Type B pancreatic cell (in vitro differentiated cells): ENCODE results near the gene MCM5. TPM values are rescaled to one million over a fixed set of nuclear protein-coding genes. Genes with fewer than 3 reads are reported as not detected.

ENCODE experiments used
- DNase-seq: peaks from one replicate; pipeline ENCODE4 v3.0.0; 2021; ENCODE audit warnings: mixed read lengths; ENCODE audit not compliant: unreplicated experiment; ENCODE audit errors: extremely low spot score
- H3K27ac Mint-ChIP-seq: 2 replicates; pipeline ENCODE4 v1.8.0; 2021; ENCODE audit warnings: mild to moderate bottlenecking, mixed read lengths
- H3K27me3 Mint-ChIP-seq: 2 replicates; pipeline ENCODE4 v1.8.0; 2021; ENCODE audit warnings: mixed read lengths
- H3K36me3 Mint-ChIP-seq: 2 replicates; pipeline ENCODE4 v1.8.0; 2021; ENCODE audit warnings: mixed read lengths
- H3K4me1 Mint-ChIP-seq: one replicate; pipeline ENCODE4 v1.8.0; 2021; ENCODE audit warnings: mixed read lengths; ENCODE audit not compliant: unreplicated experiment
- H3K4me3 Mint-ChIP-seq: 2 replicates; pipeline ENCODE4 v1.8.0; 2021; ENCODE audit warnings: mild to moderate bottlenecking, mixed read lengths
- H3K9me3 Mint-ChIP-seq: 2 replicates; pipeline ENCODE4 v1.8.0; 2021; ENCODE audit warnings: mixed read lengths
- CTCF ChIP-seq: fragments of 200-600 bp; sonication (generic); conservative IDR thresholded peaks from 2 replicates; pipeline ENCODE4 v1.5.0; 2021; ENCODE audit warnings: antibody characterized with exemption, mild to moderate bottlenecking
- total RNA-seq: library from RNA; stranded (reverse); gene quantifications from 2 replicates; pipeline ENCODE4 v1.2.1, GENCODE V29; 2021; ENCODE audit warnings: low replicate concordance

MCM5 gene
- total RNA-seq, 1 donor from 2014 or later = 98.0 TPM

- no peak overlapping the region for H3K27ac Mint-ChIP-seq
Measured at GRCh38 chr22:35430897-35431322, 31.0 kb downstream of the MCM5 start.

GRCh38 chr22:35431483-35432227 lies 31.7 kb downstream of the MCM5 start:
- TF ChIP-seq CTCF = no peak

More at GRCh38 chr22:35430897-35431322, 31.0 kb downstream of the MCM5 start:
- peaks cover 8% of the 10 kb centered on the region for H3K4me1 Mint-ChIP-seq
- peak; percentile 98 for TF ChIP-seq CTCF
- no peaks in the 10 kb centered on the region for H3K27me3 Mint-ChIP-seq
- DNase-seq = peak; percentile 87
- H3K36me3 Mint-ChIP-seq = peaks cover 17% of the 10 kb centered on the region
- no peak overlapping the region for H3K4me3 Mint-ChIP-seq
- no peaks in the 10 kb centered on the region for H3K9me3 Mint-ChIP-seq

GRCh38 chr22:35432228-35432905 lies 32.4 kb downstream of the MCM5 start:
- Mint-ChIP-seq H3K27ac (no peak overlapping the region), H3K9me3 (no peaks in the 10 kb centered on the region), H3K4me1 (no peaks in the 10 kb centered on the region), H3K4me3 (no peak overlapping the region), H3K27me3 (no peaks in the 10 kb centered on the region), H3K36me3 (peaks cover 17% of the 10 kb centered on the region)
- no peak for DNase-seq
- TF ChIP-seq CTCF = no peak

More at GRCh38 chr22:35431483-35432227, 31.7 kb downstream of the MCM5 start:
- Mint-ChIP-seq H3K27me3 (no peaks in the 10 kb centered on the region), H3K27ac (no peak overlapping the region), H3K4me1 (peaks cover 6% of the 10 kb centered on the region), H3K4me3 (no peak overlapping the region), H3K9me3 (no peaks in the 10 kb centered on the region), H3K36me3 (peaks cover 17% of the 10 kb centered on the region)
- DNase-seq = no peak

DNA sequence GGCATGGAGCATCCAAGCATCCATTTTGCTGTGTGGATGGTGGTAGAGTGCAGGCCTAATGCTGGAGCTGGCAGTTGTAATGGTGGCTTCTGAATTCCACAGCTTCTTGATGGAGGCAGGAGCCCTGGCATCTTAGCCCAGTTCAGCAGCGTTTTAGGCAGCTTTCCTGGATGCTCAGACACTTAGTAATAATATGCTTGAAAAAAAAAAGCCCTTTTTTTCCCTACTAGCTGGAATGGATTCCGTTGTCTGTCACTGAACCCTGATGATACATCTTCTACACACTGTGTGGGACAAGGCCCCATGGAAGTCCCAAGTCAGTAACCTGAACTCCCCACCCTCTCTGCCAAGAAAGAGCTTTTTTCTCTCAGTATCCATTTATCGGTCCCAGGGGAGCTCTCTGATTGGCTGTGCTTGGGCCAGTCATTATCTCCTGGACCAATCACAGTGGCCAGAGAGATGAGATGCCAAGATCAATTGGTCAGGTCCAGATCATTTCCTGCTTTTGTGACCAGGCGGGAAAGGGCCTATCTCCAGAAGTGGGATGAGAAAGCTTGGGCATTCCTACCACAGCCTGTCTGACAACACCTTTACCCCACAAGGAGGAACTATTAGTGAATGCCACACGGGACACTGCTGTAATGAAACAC lies 34.2 kb downstream of the MCM5 start:
- Mint-ChIP-seq H3K27me3 (no peaks in the 10 kb centered on the region), H3K4me1 (no peaks in the 10 kb centered on the region), H3K27ac (no peak overlapping the region), H3K4me3 (no peak overlapping the region), H3K9me3 (no peaks in the 10 kb centered on the region), H3K36me3 (peaks cover 17% of the 10 kb centered on the region)
- DNase-seq = no peak
- no peak for TF ChIP-seq CTCF

- Mint-ChIP-seq H3K9me3 (no peaks in the 10 kb centered on the region), H3K27ac (no peak overlapping the region), H3K4me1 (no peaks in the 10 kb centered on the region), H3K27me3 (no peaks in the 10 kb centered on the region), H3K4me3 (no peak overlapping the region), H3K36me3 (peaks cover 17% of the 10 kb centered on the region)
- no peak for DNase-seq
- TF ChIP-seq CTCF = no peak
Measured at GRCh38 chr22:35435201-35435740, 35.3 kb downstream of the MCM5 start.
